ENCODE measurements around the gene TEX11. TPM values are rescaled to one million over a fixed set of nuclear protein-coding genes. Genes with fewer than 3 reads are reported as not detected.
"Not testable (repeated sequence)": the region's sequence is repeated elsewhere in the genome, so short reads cannot be mapped to it uniquely, and the experiment has no call there.

Gene TEX11
- total RNA-seq, 4 donors from 2014 or later, result not detected

DNA sequence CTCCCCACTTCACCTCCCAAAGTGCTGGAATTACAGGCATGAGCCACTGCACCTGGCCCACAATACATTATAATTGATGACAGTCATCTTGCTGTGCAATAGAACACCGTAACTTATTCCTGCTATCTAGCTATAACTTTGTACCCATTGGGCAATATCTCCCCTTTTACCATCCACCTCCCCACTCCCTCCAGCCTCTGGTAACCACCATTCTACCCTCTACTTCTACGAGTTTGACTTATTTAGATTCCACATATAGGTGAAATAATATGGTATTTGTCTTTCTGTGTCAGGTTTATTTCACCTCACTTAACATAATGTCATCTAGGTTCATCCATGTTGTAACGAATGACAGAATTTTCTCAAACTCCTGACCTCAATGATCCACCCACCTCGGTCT is 8.2 kb upstream of the TEX11 start:
- DNase-seq (ENCODE audit: low spot score in 2 of 2), result no peak
- no peak overlapping the region for H3K4me3 ChIP-seq (ENCODE audit: low read depth, poor library complexity, severe bottlenecking)
- TF ChIP-seq, protein P1, sequence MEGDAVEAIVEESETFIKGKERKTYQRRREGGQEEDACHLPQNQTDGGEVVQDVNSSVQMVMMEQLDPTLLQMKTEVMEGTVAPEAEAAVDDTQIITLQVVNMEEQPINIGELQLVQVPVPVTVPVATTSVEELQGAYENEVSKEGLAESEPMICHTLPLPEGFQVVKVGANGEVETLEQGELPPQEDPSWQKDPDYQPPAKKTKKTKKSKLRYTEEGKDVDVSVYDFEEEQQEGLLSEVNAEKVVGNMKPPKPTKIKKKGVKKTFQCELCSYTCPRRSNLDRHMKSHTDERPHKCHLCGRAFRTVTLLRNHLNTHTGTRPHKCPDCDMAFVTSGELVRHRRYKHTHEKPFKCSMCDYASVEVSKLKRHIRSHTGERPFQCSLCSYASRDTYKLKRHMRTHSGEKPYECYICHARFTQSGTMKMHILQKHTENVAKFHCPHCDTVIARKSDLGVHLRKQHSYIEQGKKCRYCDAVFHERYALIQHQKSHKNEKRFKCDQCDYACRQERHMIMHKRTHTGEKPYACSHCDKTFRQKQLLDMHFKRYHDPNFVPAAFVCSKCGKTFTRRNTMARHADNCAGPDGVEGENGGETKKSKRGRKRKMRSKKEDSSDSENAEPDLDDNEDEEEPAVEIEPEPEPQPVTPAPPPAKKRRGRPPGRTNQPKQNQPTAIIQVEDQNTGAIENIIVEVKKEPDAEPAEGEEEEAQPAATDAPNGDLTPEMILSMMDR (IDR thresholded peaks at IDR 0.05), result no peak
- TF ChIP-seq POLR2A (IDR thresholded peaks at IDR 0.05), result no peak
- intact Hi-C loops (cut with DNase I; ENCODE audit: low total_unique reads), result no loop called here
- 91 to 95% methylated on average over 4 of the region's 4 CpGs for WGBS, 2 donors

DNA sequence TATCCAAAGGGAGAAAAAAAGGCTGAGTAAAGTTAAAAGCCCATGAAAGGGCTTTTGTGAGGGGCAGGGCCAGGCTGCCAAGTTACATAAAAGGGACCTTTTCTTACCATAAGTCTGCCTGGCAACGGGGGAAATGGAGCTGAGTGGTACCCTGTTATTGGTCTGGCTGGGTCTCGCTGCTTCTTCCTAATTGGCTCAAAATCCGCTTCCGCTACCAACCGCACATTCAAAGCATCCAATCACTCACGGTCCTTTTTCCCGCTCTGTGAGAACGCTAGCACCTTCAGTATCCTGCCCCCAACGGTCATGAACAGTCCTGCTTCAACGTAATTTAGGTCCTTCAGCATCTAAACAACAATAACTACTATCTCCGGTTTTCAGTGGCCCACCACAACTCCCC is 611 bp downstream of the TEX11 start:
- 88 to 95% methylated on average over 11 of the region's 11 CpGs for WGBS, 2 donors
- intact Hi-C loops (cut with DNase I; ENCODE audit: low total_unique reads), result no loop called here
- DNase-seq (ENCODE audit: low spot score in 2 of 2), result no peak
- TF ChIP-seq, protein P1 (IDR thresholded peaks at IDR 0.05), result no peak
- TF ChIP-seq POLR2A (IDR thresholded peaks at IDR 0.05), result no peak
- H3K4me3 ChIP-seq (ENCODE audit: low read depth, poor library complexity, severe bottlenecking), result no peak overlapping the region

DNA sequence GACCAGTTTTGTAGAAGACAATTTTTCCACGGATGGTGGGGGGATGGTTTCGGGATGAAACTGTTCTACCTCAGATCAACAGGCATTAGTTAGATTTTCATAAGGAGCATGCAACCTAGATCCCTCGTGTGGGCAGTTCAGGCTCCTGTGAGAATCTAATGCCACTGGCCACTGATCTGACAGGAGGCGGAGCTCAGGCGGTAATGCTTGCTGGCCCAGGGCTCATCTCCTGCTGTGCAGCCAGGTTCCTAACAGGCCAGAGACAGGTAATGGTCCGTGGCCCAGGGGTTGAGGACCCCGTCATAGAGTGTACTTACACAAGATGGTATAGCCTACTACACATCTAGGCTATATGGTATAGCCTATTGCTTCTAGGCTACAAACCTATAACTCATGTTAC is 7.0 kb downstream of the TEX11 start:
- TF ChIP-seq, protein P1 (IDR thresholded peaks at IDR 0.05), result no peak
- no peak for TF ChIP-seq POLR2A (IDR thresholded peaks at IDR 0.05)
- intact Hi-C loops (cut with DNase I; ENCODE audit: low total_unique reads), result no loop called here
- WGBS, 2 donors, result 74 to 79% methylated on average over 5 to 7 of the region's 7 CpGs
- no peak for DNase-seq (ENCODE audit: low spot score in 2 of 2)
- H3K4me3 ChIP-seq (ENCODE audit: low read depth, poor library complexity, severe bottlenecking), result no peak overlapping the region

DNA sequence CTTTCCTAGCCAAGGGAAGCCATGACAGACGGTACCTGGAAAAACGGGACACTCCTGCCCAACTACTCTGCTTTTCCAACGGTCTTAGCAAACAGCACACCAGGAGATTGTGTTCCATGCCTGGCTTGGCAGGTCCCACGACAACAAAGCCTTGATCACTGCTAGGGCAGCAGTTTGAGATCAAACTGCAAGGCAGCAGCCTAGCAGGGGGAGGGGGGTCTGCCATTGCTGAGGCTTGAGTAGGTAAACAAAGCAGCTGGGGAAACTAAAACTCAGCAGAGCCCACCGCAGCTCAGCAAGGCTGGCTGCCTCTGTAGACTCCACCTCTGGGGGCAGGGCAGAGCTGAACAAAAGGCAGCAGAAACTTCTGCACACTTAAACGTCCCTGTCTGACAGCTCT is 18.1 kb downstream of the TEX11 start:
- H3K4me3 ChIP-seq (ENCODE audit: low read depth, poor library complexity, severe bottlenecking); DNase-seq (ENCODE audit: low spot score in 2 of 2); intact Hi-C loops (cut with DNase I; ENCODE audit: low total_unique reads): not testable (repeated sequence)
- WGBS, 2 donors, result 43 to 57% methylated on average over 4 to 6 of the region's 6 CpGs

DNA sequence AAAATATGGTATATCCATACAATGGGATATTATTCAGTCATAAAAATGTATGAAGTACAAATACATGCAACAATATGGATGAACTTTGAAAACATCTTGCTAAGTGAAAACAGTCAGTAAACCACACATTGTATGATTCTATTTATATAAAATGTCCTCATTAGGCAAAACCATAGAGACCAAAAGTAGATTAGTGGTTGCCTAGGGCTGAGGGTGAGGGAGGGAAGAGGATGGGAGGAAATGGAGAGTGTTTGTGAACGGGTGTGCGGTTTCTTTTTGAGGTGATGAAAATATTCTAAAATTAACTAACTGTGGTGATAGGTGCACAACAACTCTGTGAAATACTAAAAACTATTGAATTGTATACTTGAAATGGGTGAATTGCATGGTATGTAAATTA is 29.6 kb downstream of the TEX11 start:
- DNase-seq (ENCODE audit: low spot score in 2 of 2), result no peak
- intact Hi-C loops (cut with DNase I; ENCODE audit: low total_unique reads), result no loop called here
- 79 to 88% methylated on average over 2 of the region's 2 CpGs for WGBS, 2 donors
- no peak overlapping the region for H3K4me3 ChIP-seq (ENCODE audit: low read depth, poor library complexity, severe bottlenecking)
- TF ChIP-seq, protein P1 (IDR thresholded peaks at IDR 0.05), result no peak
- TF ChIP-seq POLR2A (IDR thresholded peaks at IDR 0.05), result no peak

DNA sequence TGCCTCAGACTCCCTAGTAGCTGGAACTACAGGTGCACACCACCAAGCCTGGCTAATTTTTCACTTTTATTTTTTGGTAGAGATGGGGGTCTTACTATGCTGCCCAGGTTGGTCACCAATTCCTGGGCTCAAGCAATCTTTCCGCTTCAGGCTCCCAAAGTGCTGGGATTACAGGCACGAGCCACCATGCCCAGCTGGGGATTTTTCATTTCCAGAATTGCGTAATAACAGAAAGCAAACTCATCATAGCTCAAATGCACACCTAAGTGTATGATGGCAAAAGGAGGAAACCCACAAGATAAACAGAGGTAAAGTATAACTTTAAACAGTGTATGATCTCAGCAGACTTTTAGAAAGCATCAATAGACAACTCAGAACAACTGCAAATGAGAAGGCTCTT is 56.2 kb downstream of the TEX11 start:
- no peak for DNase-seq (ENCODE audit: low spot score in 2 of 2)
- TF ChIP-seq, protein P1 (IDR thresholded peaks at IDR 0.05), result no peak
- TF ChIP-seq POLR2A (IDR thresholded peaks at IDR 0.05), result no peak
- 67 to 82% methylated on average over 3 of the region's 3 CpGs for WGBS, 2 donors
- intact Hi-C loops (cut with DNase I; ENCODE audit: low total_unique reads), result no loop called here
- no peak overlapping the region for H3K4me3 ChIP-seq (ENCODE audit: low read depth, poor library complexity, severe bottlenecking)

DNA sequence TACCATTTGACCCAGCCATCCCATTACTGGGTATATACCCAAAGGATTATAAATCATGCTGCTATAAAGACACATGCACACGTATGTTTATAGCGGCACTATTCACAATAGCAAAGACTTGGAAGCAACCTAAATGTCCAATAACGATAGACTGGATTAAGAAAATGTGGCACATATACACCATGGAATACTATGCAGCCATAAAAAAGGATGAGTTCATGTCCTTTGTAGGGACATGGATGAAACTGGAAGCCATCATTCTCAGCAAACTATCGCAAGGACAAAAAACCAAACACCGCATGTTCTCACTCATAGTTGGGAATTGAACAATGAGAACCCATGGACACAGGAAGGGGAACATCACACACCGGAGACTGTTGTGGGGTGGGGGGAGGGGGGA is 64.4 kb downstream of the TEX11 start:
- H3K4me3 ChIP-seq (ENCODE audit: low read depth, poor library complexity, severe bottlenecking), result not testable (repeated sequence)
- WGBS, 2 donors, result 87 to 89% methylated on average over 3 to 6 of the region's 6 CpGs

DNA sequence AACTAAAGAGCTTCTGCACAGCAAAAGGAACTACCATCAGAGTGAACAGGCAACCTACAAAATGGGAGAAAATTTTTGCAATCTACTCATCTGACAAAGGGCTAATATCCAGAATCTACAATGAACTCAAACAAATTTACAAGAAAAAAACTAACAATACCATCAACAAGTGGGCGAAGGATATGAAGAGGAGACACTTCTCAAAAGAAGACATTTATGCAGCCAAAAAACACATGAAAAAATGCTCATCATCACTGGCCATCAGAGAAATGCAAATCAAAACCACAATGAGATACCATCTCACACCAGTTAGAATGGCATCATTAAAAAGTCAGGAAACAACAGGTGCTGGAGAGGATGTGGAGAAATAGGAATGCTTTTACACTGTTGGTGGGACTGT is 64.9 kb downstream of the TEX11 start:
- DNase-seq (ENCODE audit: low spot score in 2 of 2), result not testable (repeated sequence)

More for the DNA sequence above, 64.4 kb downstream of the TEX11 start:
- DNase-seq (ENCODE audit: low spot score in 2 of 2); intact Hi-C loops (cut with DNase I; ENCODE audit: low total_unique reads): not testable (repeated sequence)

More for the DNA sequence above, 64.9 kb downstream of the TEX11 start:
- intact Hi-C loops (cut with DNase I; ENCODE audit: low total_unique reads); H3K4me3 ChIP-seq (ENCODE audit: low read depth, poor library complexity, severe bottlenecking): not testable (repeated sequence)
- 88 to 95% methylated on average over 1 of the region's 1 CpG for WGBS, 2 donors

Measured in lower leg skin (tissue), 4 donors.